Stimulated activated CD8-positive, alpha-beta memory T cell treated with anti-CD3 and anti-CD28 coated beads, Interleukin-12 subunit alpha, Interleukin-12 subunit beta, amount 100 ng/mL, for 24 hours (primary cell): Measurements from ENCODE around the gene ITPK1.
"Not testable (repeated sequence)": the region's sequence is repeated elsewhere in the genome, so short reads cannot be mapped to it uniquely, and the experiment has no call there.

Experiments used
- DNase-seq: peaks from one replicate; pipeline ENCODE4 v3.0.0-alpha.2; 2020; ENCODE audit errors: extremely low read depth

ITPK1 gene

DNA sequence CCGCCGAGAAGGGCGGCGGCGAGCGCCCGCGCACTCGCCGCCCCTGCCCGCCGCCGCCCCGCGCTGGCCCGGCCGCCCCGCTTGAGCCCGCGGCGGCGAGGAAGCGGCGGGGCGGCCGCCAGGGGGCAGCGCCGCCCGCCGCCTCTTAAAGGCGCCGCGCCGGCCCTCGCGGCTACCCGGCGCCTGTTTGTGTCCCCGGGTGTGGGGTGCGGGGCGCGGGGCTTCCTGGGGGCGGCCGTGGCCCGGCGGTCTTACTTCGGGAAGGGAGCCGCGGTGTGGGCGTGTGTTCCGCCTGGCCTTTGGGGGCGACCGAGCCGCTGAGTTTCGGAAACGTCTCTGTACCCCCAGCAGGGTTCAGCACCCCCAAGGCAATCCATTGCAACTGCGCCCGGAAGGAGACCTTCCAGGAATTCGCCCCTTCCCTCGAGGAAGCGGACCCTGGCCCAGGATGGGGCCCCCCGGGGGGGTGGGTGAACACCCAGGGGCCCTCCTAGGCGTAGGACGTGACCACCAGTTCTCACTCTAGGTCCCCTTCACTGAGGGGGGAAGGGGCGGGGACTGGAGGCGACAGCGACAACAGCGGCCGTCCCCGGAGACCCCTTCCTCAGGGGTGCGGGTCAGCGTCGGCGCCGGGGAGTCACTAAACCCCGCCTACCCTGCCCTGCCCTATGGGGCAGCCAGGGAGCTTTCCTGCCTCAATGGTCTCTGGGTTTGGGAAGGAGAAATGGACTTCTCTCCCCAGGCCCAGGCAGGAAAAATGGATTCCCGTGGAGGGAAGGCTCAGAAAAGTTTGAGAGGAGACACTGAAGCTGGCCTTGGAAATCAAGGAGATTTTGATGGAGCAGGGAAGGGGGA lies at the start of gene ITPK1:
TSS of gene ITPK1 (minus strand) at position 105 of the 855 bp plus-strand sequence. CDS start 762 bp downstream, outside the sequence.
- no peak for DNase-seq

DNA sequence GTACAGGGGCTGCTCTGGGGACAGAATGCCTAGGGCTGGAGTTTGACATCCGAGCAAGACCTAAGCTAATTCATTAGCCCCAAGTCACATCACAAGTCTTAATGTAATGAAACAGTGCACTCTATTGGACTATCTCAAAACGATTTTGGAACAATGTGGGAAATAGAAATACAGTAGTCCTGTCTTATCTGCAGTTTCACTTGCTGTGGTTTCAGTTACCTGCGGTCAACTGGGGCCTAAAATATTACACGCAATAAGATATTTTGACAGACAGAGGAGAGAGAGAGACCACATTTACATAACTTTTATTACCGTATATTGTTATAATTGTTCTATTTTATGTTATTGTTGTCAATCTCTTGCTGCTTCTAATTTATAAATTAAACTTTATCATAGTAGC lies 47.8 kb upstream of the ITPK1 start:
- DNase-seq, result no peak

DNA sequence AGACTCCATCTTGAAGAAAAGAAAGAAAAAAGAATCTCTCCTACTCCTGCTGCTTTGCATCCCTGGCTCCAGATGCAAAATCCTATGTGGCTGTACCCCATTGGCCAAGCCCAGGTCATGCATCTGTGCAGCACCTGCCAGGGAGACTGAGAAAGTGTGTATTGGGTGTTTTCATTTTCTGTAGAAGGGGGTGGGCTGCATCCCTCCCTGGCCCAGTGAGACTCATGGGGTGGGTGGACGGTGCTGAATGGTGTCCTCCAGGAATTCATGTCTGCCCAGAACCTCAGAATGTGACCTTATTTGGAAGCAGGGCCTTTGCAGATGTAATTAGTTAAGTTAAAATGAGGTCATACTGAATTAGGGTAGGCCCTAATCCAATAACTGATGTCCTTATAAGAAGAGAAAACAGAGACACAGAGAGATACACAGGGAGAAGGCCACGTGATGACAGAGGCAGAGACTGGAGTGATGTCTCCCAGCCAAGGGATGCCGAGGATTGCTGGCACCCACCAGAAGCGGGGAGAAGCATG lies 45.8 kb upstream of the ITPK1 start:
- DNase-seq, result no peak

DNA sequence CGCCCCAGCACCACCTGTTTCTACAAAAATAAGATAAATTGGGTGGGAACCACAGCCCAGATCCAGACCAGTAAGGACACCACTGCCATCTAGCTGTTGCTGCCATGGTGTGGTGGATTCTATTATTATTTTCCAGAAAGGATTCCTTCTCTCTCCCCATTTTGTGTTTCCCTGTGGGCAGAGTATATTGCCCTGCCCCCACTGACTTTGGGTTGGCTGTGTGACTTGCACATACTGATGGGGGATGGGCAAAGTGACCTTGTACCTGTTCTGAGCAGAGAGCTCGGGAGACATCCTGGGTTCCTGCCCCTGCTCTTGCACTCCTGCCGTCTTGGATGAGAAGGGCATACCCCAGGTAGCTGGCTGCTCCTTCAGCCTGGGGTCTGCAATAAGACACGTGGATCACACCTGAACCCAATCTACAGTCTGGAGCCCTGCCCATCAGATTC lies 44.7 kb upstream of the ITPK1 start:
- DNase-seq, result no peak

- DNase-seq, result not testable (repeated sequence)
These were observed 44.1 kb upstream of the ITPK1 start for GRCh38 chr14:93159625-93160352.

DNA sequence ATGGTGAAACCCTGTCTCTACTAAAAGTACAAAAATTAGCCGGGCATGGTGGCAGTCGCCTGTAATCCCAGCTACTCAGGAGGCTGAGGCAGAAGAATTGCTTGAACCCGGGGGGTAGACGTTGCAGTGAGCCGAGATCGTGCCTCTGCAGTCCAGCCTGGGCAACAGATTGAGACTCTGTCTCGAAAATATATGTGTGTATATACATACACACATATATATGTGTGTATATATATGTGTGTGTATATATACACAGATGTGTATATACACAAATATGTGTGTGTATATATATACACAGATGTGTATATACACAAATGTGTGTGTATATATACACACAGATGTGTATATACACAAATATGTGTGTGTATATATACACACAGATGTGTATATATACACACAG lies 42.6 kb upstream of the ITPK1 start:
- not testable (repeated sequence) for DNase-seq

GRCh38 chr14:93156693-93157369 lies 41.1 kb upstream of the ITPK1 start:
- no peak for DNase-seq

DNA sequence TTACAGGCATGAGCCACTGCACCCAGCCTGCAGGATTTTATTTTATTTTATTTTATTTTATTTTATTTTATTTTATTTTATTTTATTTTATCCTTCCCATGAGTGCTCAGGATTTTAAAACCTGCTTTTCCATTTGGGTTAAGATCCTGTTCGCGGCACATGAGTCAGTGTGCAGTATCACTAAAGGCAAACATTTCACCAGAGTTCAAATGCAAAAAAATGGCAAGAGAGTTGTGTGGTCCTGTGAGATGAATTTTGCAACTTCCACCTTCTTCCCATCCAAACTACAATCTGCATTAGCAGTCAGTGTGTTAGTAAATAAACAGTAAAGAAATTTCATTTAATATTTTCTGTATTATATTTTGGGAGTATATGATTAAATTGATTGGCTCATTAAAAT lies 39.9 kb upstream of the ITPK1 start:
- no peak for DNase-seq

- no peak for DNase-seq
These were observed 37.4 kb upstream of the ITPK1 start for GRCh38 chr14:93153121-93153520.

- DNase-seq, result no peak
These were observed 34.8 kb upstream of the ITPK1 start for GRCh38 chr14:93150227-93151208.

- DNase-seq, result no peak
These were observed 33.3 kb upstream of the ITPK1 start for GRCh38 chr14:93148979-93149378.

DNA sequence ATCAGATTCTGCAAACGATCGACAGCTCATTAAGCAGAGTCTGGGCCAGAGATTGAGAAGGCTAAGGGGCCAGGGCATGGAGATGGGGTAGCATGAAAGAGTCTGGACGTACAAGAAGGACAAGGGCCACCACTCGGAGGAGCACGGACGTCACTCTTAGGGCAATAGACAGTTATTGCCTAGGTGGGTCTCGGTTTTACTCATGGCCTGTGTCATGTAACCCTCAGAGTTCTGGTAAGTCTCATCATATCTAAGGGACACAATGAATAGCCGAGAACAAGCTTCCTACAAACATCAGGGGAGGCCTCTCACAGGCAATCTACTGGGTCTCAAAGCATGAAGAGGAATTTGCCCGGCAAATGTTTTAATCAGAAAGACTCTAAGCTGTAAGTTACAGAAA lies 30.4 kb upstream of the ITPK1 start:
- no peak for DNase-seq

- no peak for DNase-seq
These were observed 27.3 kb upstream of the ITPK1 start for GRCh38 chr14:93142854-93143652.

- DNase-seq, result no peak
These were observed 22.1 kb upstream of the ITPK1 start for GRCh38 chr14:93137864-93138263.

GRCh38 chr14:93136508-93136907 lies 20.8 kb upstream of the ITPK1 start:
- DNase-seq, result not testable (repeated sequence)

GRCh38 chr14:93136009-93136408 lies 20.3 kb upstream of the ITPK1 start:
- DNase-seq, result no peak

GRCh38 chr14:93135399-93135798 lies 19.7 kb upstream of the ITPK1 start:
- no peak for DNase-seq

DNA sequence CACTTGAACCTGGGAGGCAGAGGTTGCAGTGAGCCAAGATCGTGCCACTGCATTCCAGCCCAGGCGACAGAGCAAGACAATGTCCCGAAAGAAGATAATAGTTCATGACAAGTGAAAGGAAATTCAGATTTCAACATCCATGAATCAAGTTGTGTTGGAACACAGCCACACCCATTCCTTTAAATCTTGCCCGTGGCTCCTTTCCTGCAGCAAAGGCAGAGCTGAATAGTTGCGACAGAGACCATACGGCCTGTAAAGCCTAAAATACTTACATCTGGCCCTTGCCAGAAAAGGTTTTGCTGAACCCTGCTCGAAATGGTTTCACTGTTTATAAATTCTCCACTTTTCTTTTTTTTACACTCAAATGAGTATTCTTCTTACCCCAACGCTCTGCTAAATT lies 17.7 kb upstream of the ITPK1 start:
- DNase-seq, result no peak

GRCh38 chr14:93132472-93133065 lies 16.8 kb upstream of the ITPK1 start:
- DNase-seq, result no peak
